GM20431 (cell line): ENCODE measurements around the gene PPP6R2.

Experiments used
- in situ Hi-C: fragments of 300-500 bp; cut with MseI, MboI; formaldehyde crosslinking; loops from one replicate; pipeline ENCODE4 v1.15.0; 2020; ENCODE audit warnings: low sequenced_read_pairs; ENCODE audit not compliant: unreplicated experiment

The PPP6R2 gene

GRCh38 chr22:50305923-50306566, 37.1 kb upstream of the PPP6R2 start:
- in situ Hi-C loops: no loop called here

- in situ Hi-C loops: no loop called here
These were observed 36.1 kb upstream of the PPP6R2 start, which contains the start of gene PLXNB2 for GRCh38 chr22:50306753-50307749. Gene PLXNB2 (minus strand): TSS chr22:50307646. CDS start chr22:50290584, 17,062 bp downstream.

GRCh38 chr22:50307890-50308596, 35.1 kb upstream of the PPP6R2 start:
- in situ Hi-C loops: no loop called here

- in situ Hi-C loops: no loop called here
These were observed 34.6 kb upstream of the PPP6R2 start for GRCh38 chr22:50308597-50308935.

GRCh38 chr22:50308986-50309600, 34.0 kb upstream of the PPP6R2 start:
- in situ Hi-C loops: no loop called here

- in situ Hi-C loops: no loop called here
These were observed 33.5 kb upstream of the PPP6R2 start for GRCh38 chr22:50309601-50309991.

GRCh38 chr22:50310031-50310722, 33.0 kb upstream of the PPP6R2 start:
- in situ Hi-C loops: no loop called here

- in situ Hi-C loops: no loop called here
These were observed 32.1 kb upstream of the PPP6R2 start for GRCh38 chr22:50310949-50311444.

GRCh38 chr22:50311606-50312351, 31.3 kb upstream of the PPP6R2 start:
- in situ Hi-C loops: no loop called here

- in situ Hi-C loops: no loop called here
These were observed 30.8 kb upstream of the PPP6R2 start for GRCh38 chr22:50312371-50312770.

GRCh38 chr22:50313021-50313420, 30.1 kb upstream of the PPP6R2 start:
- in situ Hi-C loops: no loop called here

GRCh38 chr22:50313600-50313999, 29.5 kb upstream of the PPP6R2 start:
- in situ Hi-C loops: no loop called here

GRCh38 chr22:50314081-50314454, 29.1 kb upstream of the PPP6R2 start:
- in situ Hi-C loops: no loop called here

- in situ Hi-C loops: no loop called here
These were observed 28.5 kb upstream of the PPP6R2 start for GRCh38 chr22:50314455-50315288.

GRCh38 chr22:50315289-50316113, 27.6 kb upstream of the PPP6R2 start:
- in situ Hi-C loops: no loop called here

- in situ Hi-C loops: no loop called here
These were observed 26.7 kb upstream of the PPP6R2 start for GRCh38 chr22:50316114-50317065.
